Cardiac fibroblast (primary cell): ENCODE results near the gene SPINT1.

Experiments
- DNase-seq, 2 donors: peaks; one replicate each; pipeline versions ENCODE4 v3.0.0 to v3.0.0-alpha.2; 2010; ENCODE audit warnings: low read depth in 2 of 2
- H3K4me3 ChIP-seq, 2 donors: replicated peaks in 1 of 2; 1 replicate in 1 of 2; 2 replicates in 1 of 2; pipeline ENCODE4 v1.5.1; 2011; ENCODE audit warnings: low read depth in 2 of 2, low read length in 2 of 2, mild to moderate bottlenecking in 2 of 2, moderate library complexity in 1 of 2
- CTCF ChIP-seq: IDR thresholded peaks from one replicate; pipeline ENCODE4 v1.5.1; 2011; ENCODE audit warnings: low read depth, mild to moderate bottlenecking, low read length, inconsistent platforms

SPINT1 gene

DNA sequence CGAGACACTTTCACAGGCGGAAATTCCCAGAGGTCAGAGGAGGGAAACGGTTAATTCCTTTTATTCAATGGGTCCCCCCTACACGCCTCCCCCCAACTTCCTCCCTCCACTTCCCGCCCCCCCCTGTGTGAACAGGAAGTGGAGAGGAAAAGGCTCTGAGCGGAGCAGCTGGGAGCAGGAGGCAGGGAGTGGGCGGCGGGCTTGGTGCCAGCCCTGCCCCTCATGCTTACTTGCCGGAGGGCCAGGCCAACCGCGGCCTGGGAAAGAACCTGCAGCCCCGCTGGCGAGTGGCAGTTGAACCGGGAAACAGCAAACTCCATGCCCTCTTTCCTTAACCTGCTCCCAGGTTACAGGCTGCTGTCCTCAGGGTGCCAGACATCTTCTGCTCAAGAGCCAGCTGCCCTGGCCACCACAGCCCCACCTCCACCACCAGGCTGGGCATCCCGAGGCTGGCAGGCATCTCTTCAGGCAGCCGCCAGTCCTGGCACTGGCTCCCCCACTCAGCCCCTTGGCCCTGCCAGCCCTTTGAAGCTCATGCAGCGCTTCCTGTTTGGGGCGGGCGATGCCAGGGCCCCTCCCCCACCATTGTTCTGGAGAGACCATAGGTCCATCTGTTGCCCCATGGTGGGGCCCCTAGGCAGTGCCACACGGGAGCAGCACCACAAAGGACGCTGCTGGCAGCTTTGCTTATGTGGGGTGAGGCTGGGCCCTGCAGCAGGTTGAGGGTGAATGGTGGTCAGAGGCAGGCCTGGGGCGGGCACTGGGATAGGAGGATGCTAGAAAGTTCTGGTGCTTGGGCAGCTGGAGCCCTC lies 63.3 kb downstream of the SPINT1 start:
- peak overlapping the region; percentile 40 to 43 for H3K4me3 ChIP-seq
- no peak for TF ChIP-seq CTCF
- peak in 1 of 2 donors; percentile 53 for DNase-seq
